Stimulated activated naive CD8-positive, alpha-beta T cell treated with anti-CD3 and anti-CD28 coated beads, Interleukin-15, Interleukin-2, amounts not matched to agents 100 ng/mL and 50 ng/mL, for 24 hours (primary cell): ENCODE data around the gene SLC47A2.
"Not testable (repeated sequence)": the region's sequence is repeated elsewhere in the genome, so short reads cannot be mapped to it uniquely, and the experiment has no call there.

Experiments
- H3K27ac Mint-ChIP-seq: one replicate; pipeline ENCODE4 v1.8.0; 2021; ENCODE audit warnings: mild to moderate bottlenecking, mixed read lengths
- H3K27me3 Mint-ChIP-seq: one replicate; pipeline ENCODE4 v1.8.0; 2021; ENCODE audit warnings: mixed read lengths
- H3K36me3 Mint-ChIP-seq: one replicate; pipeline ENCODE4 v1.8.0; 2021; ENCODE audit warnings: low read depth, mixed read lengths
- H3K4me1 Mint-ChIP-seq: one replicate; pipeline ENCODE4 v1.8.0; 2021; ENCODE audit warnings: low read depth, mixed read lengths
- H3K4me3 Mint-ChIP-seq: one replicate; pipeline ENCODE4 v1.8.0; 2021; ENCODE audit warnings: mild to moderate bottlenecking, mixed read lengths
- H3K9me3 Mint-ChIP-seq: one replicate; pipeline ENCODE4 v1.8.0; 2021; ENCODE audit warnings: mixed read lengths

SLC47A2 gene

GRCh38 chr17:19678581-19679453, 37.6 kb downstream of the SLC47A2 start:
- H3K9me3 Mint-ChIP-seq, result no peaks in the 10 kb centered on the region
- H3K36me3 Mint-ChIP-seq, result no peaks in the 10 kb centered on the region
- H3K27ac Mint-ChIP-seq, result no peak overlapping the region
- H3K27me3 Mint-ChIP-seq, result no peaks in the 10 kb centered on the region
- H3K4me1 Mint-ChIP-seq, result no peaks in the 10 kb centered on the region
- no peak overlapping the region for H3K4me3 Mint-ChIP-seq

DNA sequence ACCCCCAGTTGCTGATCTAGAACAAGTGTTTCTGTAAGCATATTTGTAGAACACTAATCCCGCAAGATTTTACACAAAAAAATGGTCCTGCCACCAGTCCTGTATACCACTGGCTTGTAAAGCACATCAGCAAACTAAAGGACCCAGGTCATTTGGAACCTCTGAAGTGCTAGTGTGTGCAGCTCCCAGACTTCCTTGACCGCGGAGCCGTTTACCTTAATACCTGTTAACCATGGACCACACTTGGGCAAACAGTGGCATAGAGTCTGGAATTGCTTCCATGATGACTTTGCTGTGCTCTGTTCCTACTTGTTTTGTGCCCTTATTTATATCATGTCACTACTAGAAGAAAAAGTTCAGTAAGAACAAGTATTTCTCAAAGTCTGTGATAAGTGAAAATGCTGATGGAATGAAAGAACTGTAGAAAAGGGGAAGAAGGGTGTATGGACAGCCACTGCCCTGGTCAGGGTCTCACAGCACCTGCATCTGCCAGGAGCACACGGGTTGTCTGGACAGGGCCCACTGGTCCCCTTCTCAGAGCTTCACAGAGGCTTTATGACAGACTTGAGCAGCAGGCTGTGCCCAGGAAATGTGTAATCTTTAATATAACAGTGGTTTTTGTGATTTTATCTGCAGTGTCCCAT, 38.5 kb downstream of the SLC47A2 start:
- H3K36me3 Mint-ChIP-seq, result no peaks in the 10 kb centered on the region
- no peak overlapping the region for H3K27ac Mint-ChIP-seq
- H3K4me3 Mint-ChIP-seq, result no peak overlapping the region
- H3K9me3 Mint-ChIP-seq, result no peaks in the 10 kb centered on the region
- H3K27me3 Mint-ChIP-seq, result no peaks in the 10 kb centered on the region
- H3K4me1 Mint-ChIP-seq, result no peaks in the 10 kb centered on the region

- no peak overlapping the region for H3K27ac Mint-ChIP-seq
- peaks cover 6% of the 10 kb centered on the region for H3K36me3 Mint-ChIP-seq
- no peaks in the 10 kb centered on the region for H3K9me3 Mint-ChIP-seq
- no peaks in the 10 kb centered on the region for H3K4me1 Mint-ChIP-seq
- no peaks in the 10 kb centered on the region for H3K27me3 Mint-ChIP-seq
- H3K4me3 Mint-ChIP-seq, result no peak overlapping the region
Measured at GRCh38 chr17:19676896-19677295, 39.5 kb downstream of the SLC47A2 start.

- Mint-ChIP-seq H3K36me3 (peaks cover 10% of the 10 kb centered on the region), H3K4me3 (no peak overlapping the region), H3K27me3 (no peaks in the 10 kb centered on the region), H3K9me3 (no peaks in the 10 kb centered on the region), H3K4me1 (no peaks in the 10 kb centered on the region), H3K27ac (no peak overlapping the region)
Measured at GRCh38 chr17:19673623-19674022, 42.8 kb downstream of the SLC47A2 start.

- Mint-ChIP-seq H3K27me3 (no peaks in the 10 kb centered on the region), H3K27ac (no peak overlapping the region), H3K4me3 (no peak overlapping the region), H3K36me3 (peaks cover 10% of the 10 kb centered on the region), H3K4me1 (no peaks in the 10 kb centered on the region), H3K9me3 (no peaks in the 10 kb centered on the region)
Measured at GRCh38 chr17:19672009-19672750, 44.2 kb downstream of the SLC47A2 start.

GRCh38 chr17:19671433-19671832, 45.0 kb downstream of the SLC47A2 start:
- H3K4me3 Mint-ChIP-seq, result no peak overlapping the region

GRCh38 chr17:19670908-19671307, 45.5 kb downstream of the SLC47A2 start:
- Mint-ChIP-seq H3K4me3 (no peak overlapping the region), H3K27ac (no peak overlapping the region), H3K36me3 (peaks cover 10% of the 10 kb centered on the region), H3K27me3 (no peaks in the 10 kb centered on the region), H3K4me1 (no peaks in the 10 kb centered on the region), H3K9me3 (no peaks in the 10 kb centered on the region)

More at GRCh38 chr17:19671433-19671832, 45.0 kb downstream of the SLC47A2 start:
- no peaks in the 10 kb centered on the region for H3K4me1 Mint-ChIP-seq
- no peaks in the 10 kb centered on the region for H3K9me3 Mint-ChIP-seq
- H3K36me3 Mint-ChIP-seq, result peaks cover 10% of the 10 kb centered on the region
- no peaks in the 10 kb centered on the region for H3K27me3 Mint-ChIP-seq
- no peak overlapping the region for H3K27ac Mint-ChIP-seq

DNA sequence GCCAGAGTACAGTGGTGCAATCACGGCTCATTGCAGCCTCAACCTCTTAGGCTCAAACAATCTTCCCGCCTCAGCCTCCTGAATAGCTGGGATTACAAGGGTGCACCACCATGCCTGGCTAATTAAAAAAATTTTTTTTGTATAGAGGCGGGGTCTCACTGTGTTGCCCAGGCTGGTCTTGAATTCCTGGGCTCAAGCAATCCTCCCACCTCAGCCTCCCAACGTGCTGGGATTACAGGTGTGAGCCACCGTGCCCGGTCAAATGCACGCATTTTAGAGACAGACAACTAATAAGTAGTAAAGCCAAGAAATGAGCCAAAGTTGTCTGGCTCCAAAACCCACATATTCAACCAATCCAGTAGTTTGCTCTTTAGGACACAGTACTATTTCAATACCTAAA, 46.7 kb downstream of the SLC47A2 start:
- not testable (repeated sequence) for H3K4me1 Mint-ChIP-seq, H3K27me3 Mint-ChIP-seq, H3K4me3 Mint-ChIP-seq, H3K9me3 Mint-ChIP-seq, H3K27ac Mint-ChIP-seq
- peaks cover 15% of the 10 kb centered on the region for H3K36me3 Mint-ChIP-seq

DNA sequence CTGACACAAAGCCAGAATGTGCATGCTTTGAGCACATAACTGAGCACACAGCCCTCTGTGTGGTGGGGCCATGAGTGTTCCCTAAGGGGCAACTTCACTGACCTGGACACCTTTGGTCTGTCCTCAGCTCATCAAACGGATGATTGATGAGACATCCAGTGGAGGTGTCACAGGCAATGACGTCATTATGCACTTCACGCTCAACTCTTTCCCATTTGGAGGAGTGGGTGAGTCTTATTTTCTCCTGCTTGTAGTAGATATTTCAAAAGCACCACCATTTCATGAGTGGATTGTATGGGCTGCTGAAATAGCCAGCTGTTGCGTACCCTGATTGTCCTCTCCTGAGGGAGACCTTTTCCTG, 51.6 kb downstream of the SLC47A2 start:
- Mint-ChIP-seq H3K9me3 (no peaks in the 10 kb centered on the region), H3K27me3 (no peaks in the 10 kb centered on the region), H3K4me1 (no peaks in the 10 kb centered on the region), H3K4me3 (no peak overlapping the region), H3K27ac (no peak overlapping the region), H3K36me3 (peaks cover 19% of the 10 kb centered on the region)

DNA sequence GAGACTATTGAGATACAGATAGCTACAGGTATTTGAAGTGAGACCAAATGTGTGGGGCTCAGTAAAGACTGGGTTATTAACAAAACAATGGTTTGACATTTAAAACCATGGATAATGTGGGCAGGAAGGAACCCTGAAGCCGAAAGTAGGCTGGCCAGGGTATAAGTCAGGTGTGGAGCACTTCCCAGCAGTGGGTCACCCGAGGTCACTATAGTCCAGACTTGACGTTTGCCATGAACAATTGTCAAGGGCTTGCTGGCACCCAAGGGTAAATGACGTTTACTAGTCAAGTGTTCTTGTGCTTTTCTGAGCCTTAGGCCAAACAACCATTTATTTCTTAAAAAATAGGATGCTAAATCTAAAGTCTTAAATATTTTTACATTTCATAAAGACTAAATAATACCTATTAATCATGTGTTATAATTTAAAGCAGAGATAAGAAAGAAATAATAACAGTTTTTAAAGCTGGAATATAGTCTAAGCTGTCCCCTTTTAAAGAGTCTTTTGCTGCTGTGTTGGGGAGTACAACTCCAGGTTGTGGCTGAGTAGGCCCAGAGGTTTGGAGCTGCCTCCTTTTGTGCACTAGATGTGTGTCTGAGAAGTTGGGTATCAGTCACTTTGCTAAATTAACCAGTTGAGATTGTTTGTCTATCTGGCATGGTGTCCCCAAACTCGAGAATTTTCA, 52.1 kb downstream of the SLC47A2 start:
- Mint-ChIP-seq H3K9me3 (no peaks in the 10 kb centered on the region), H3K4me1 (no peaks in the 10 kb centered on the region), H3K4me3 (no peak overlapping the region), H3K27me3 (no peaks in the 10 kb centered on the region), H3K27ac (no peak overlapping the region), H3K36me3 (peaks cover 21% of the 10 kb centered on the region)

DNA sequence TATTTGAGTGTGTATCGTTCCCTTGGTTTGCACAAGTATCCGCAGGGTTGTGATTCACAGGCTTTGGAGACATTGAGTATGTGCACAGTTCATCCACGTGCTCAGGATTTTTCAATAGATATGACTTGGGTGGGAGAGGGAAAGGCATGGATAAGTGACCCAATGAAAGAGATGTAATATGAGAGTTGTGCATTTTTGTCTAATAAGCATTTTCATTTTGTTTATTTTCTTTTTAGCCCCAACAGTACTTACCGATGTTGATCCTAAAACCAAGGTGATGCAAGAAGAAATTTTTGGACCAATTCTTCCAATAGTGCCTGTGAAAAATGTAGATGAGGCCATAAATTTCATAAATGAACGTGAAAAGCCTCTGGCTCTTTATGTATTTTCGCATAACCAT, 53.3 kb downstream of the SLC47A2 start:
- H3K4me1 Mint-ChIP-seq, result no peaks in the 10 kb centered on the region
- H3K36me3 Mint-ChIP-seq, result peaks cover 21% of the 10 kb centered on the region
- H3K27ac Mint-ChIP-seq, result no peak overlapping the region
- H3K27me3 Mint-ChIP-seq, result no peaks in the 10 kb centered on the region
- no peak overlapping the region for H3K4me3 Mint-ChIP-seq
- H3K9me3 Mint-ChIP-seq, result no peaks in the 10 kb centered on the region

- Mint-ChIP-seq H3K4me3 (no peak overlapping the region), H3K36me3 (peaks cover 25% of the 10 kb centered on the region), H3K27ac (no peak overlapping the region), H3K4me1 (no peaks in the 10 kb centered on the region), H3K27me3 (no peaks in the 10 kb centered on the region), H3K9me3 (no peaks in the 10 kb centered on the region)
Measured at GRCh38 chr17:19661121-19661520, 55.3 kb downstream of the SLC47A2 start.

DNA sequence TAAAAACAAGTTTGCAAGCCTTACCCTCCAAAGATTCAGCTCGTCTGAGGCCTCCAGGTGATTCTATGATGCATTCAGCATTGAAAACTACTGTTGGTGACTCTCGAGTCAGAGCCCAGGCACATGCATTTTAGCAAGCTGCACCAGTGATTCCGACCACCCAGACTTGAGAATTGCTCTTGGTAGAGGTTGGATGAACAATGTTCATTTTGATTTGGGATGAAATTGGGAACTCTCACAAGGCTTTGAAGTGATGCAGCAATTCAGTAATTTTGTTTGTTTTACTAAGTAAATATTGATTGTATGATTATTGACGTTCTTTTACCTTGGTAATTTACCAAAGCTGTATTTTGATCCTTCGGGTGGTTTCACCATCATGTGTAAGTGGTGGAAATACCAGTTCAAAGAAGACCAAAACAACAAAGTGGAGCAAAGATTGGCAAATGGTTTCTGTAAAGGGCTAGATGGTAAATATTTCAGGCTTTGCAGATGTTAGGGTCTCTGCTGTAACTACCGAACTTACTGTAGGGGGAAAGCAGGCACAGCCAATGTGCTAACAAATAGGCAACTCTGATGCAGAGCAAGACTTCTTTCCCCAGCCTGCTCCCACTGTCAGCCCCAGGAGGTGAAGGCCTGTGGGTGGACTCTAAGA, 56.0 kb downstream of the SLC47A2 start:
- no peak overlapping the region for H3K4me3 Mint-ChIP-seq
- no peaks in the 10 kb centered on the region for H3K27me3 Mint-ChIP-seq
- peaks cover 27% of the 10 kb centered on the region for H3K36me3 Mint-ChIP-seq
- no peaks in the 10 kb centered on the region for H3K4me1 Mint-ChIP-seq
- H3K27ac Mint-ChIP-seq, result no peak overlapping the region
- H3K9me3 Mint-ChIP-seq, result no peaks in the 10 kb centered on the region

- Mint-ChIP-seq H3K27ac (no peak overlapping the region), H3K27me3 (no peaks in the 10 kb centered on the region), H3K9me3 (no peaks in the 10 kb centered on the region), H3K36me3 (peaks cover 29% of the 10 kb centered on the region), H3K4me3 (no peak overlapping the region), H3K4me1 (no peaks in the 10 kb centered on the region)
Measured at GRCh38 chr17:19659366-19660177, 56.8 kb downstream of the SLC47A2 start.
